H1 (cell line): Measurements from ENCODE around the gene WWP2. TPM values are rescaled to one million over a fixed set of nuclear protein-coding genes. Genes with fewer than 3 reads are reported as not detected.

Experiments used
- CTCF ChIA-PET: fragments of 300-600 bp; sonication (Branson Sonifier 250); formaldehyde crosslinking; loops from one replicate; lab custom pipeline; 2021; ENCODE audit not compliant: partially characterized antibody; lab: Charles Lee
- POLR2A ChIA-PET: fragments of 300-600 bp; sonication (Branson Sonifier 250); formaldehyde crosslinking; loops from one replicate; lab custom pipeline; 2021; ENCODE audit warnings: inconsistent platforms; ENCODE audit not compliant: partially characterized antibody; lab: Charles Lee
- DNase-seq, 2 experiments: peaks; one replicate each; pipeline versions ENCODE4 v3.0.0 to v3.0.0-alpha.2; 2010 to 2022; ENCODE audit warnings: low spot score in 2 of 2, low read depth in 1 of 2, mixed read lengths in 1 of 2
- FAIRE-seq: peaks from 2 replicates; lab custom pipeline; 2011; peaks lifted over from hg19 to GRCh38; lab: Jason Lieb, UNC
- H2AFZ ChIP-seq: 2 replicates; pipeline ENCODE4 v1.8.1; 2012; ENCODE audit warnings: low read length, inconsistent platforms
- H2AK5ac ChIP-seq: 2 replicates; pipeline ENCODE4 v1.6.1; 2013; ENCODE audit warnings: low read depth, low read length
- H2BK120ac ChIP-seq: replicated peaks from 2 replicates; pipeline ENCODE3; 2013; ENCODE audit warnings: low read depth, low read length, inconsistent platforms
- H2BK12ac ChIP-seq: 2 replicates; pipeline ENCODE4 v1.6.1; 2013; ENCODE audit warnings: low read depth, low read length
- H2BK15ac ChIP-seq: 2 replicates; pipeline ENCODE4 v1.6.1; 2013; ENCODE audit warnings: low read length
- H2BK20ac ChIP-seq: 2 replicates; pipeline ENCODE4 v1.6.1; 2013; ENCODE audit warnings: low read length
- H2BK5ac ChIP-seq: 2 replicates; pipeline ENCODE4 v1.6.1; 2013; ENCODE audit warnings: low read depth, low read length
- H3K14ac ChIP-seq: 2 replicates; pipeline ENCODE4 v1.6.1; 2013; ENCODE audit warnings: inconsistent platforms; ENCODE audit not compliant: insufficient read length
- H3K18ac ChIP-seq: 2 replicates; pipeline ENCODE4 v1.6.1; 2013; ENCODE audit warnings: low read length; ENCODE audit errors: extremely low read depth
- H3K23ac ChIP-seq: 2 replicates; pipeline ENCODE4 v1.6.1; 2013; ENCODE audit warnings: inconsistent platforms; ENCODE audit not compliant: insufficient read length
- H3K23me2 ChIP-seq: 2 replicates; pipeline ENCODE4 v1.6.1; 2013; ENCODE audit warnings: low read depth, low read length
- H3K27ac ChIP-seq: 2 replicates; pipeline ENCODE4 v1.6.1; 2011; ENCODE audit warnings: low read depth, low read length, inconsistent platforms
- H3K27me3 ChIP-seq, 4 experiments: replicated peaks in 1 of 4; 1 replicate in 1 of 4; 2 replicates in 3 of 4; pipeline versions ENCODE4 v1.6.1 to v1.8.1; 2011 to 2013; ENCODE audit warnings: low read length in 3 of 4, mild to moderate bottlenecking in 3 of 4, inconsistent platforms in 2 of 4, mixed read lengths in 2 of 4, moderate library complexity in 1 of 4; ENCODE audit not compliant: control insufficient read depth in 3 of 4, insufficient read depth in 3 of 4; ENCODE audit errors: extremely low read depth in 1 of 4
- H3K36me3 ChIP-seq, 4 experiments: 2 replicates each; pipeline versions ENCODE4 v1.6.1 to v1.8.1; 2011 to 2013; ENCODE audit warnings: mild to moderate bottlenecking in 4 of 4, low read length in 3 of 4, moderate library complexity in 2 of 4, control low read depth in 1 of 4, inconsistent platforms in 1 of 4; ENCODE audit not compliant: insufficient read depth in 4 of 4, control insufficient read depth in 2 of 4
- H3K4ac ChIP-seq: replicated peaks from 2 replicates; pipeline ENCODE3; 2013; ENCODE audit warnings: low read length, low read depth, mixed read lengths, inconsistent platforms; ENCODE audit not compliant: insufficient read length
- H3K4me1 ChIP-seq, 4 experiments: replicated peaks in 1 of 4; 1 replicate in 1 of 4; 2 replicates in 3 of 4; pipeline versions ENCODE4 v1.6.1 to v1.8.1; 2011 to 2013; ENCODE audit warnings: low read length in 3 of 4, inconsistent platforms in 2 of 4, mixed read lengths in 1 of 4; ENCODE audit not compliant: insufficient read depth in 4 of 4, control insufficient read depth in 3 of 4
- H3K4me2 ChIP-seq, 2 experiments: 2 replicates each; pipeline versions ENCODE4 v1.6.1 to v1.8.1; 2011 to 2013; ENCODE audit warnings: low read depth in 2 of 2, low read length in 2 of 2, control low read depth in 1 of 2, inconsistent platforms in 1 of 2, mild to moderate bottlenecking in 1 of 2; ENCODE audit not compliant: insufficient read depth in 1 of 2
- H3K4me3 ChIP-seq, 4 experiments: fragments of 200-600, 300-600 bp in 1 of 4; sonication (generic), shearing (Covaris generic), sonication (Bioruptor Twin) in 1 of 4; 2 replicates each; pipeline versions ENCODE4 v1.5.1 to v1.8.1; 2011 to 2016; ENCODE audit warnings: low read length in 4 of 4, low read depth in 3 of 4, control low read depth in 2 of 4, inconsistent platforms in 2 of 4, mild to moderate bottlenecking in 2 of 4, mixed read lengths in 1 of 4, moderate library complexity in 1 of 4; ENCODE audit not compliant: insufficient read depth in 2 of 4; ENCODE audit errors: extremely low read depth in 1 of 4
- H3K56ac ChIP-seq: replicated peaks from 2 replicates; pipeline ENCODE3; 2013; ENCODE audit warnings: low read depth, mild to moderate bottlenecking, mixed read lengths, low read length, inconsistent platforms; ENCODE audit not compliant: insufficient read length
- H3K79me1 ChIP-seq: 2 replicates; pipeline ENCODE4 v1.6.1; 2013; ENCODE audit warnings: low read depth, low read length, control low read depth
- H3K79me2 ChIP-seq, 2 experiments: 2 replicates each; pipeline versions ENCODE4 v1.6.1 to v1.8.1; 2012 to 2013; ENCODE audit warnings: low read length in 2 of 2, mild to moderate bottlenecking in 2 of 2, inconsistent platforms in 1 of 2; ENCODE audit not compliant: insufficient read depth in 2 of 2, control insufficient read depth in 1 of 2
- H3K9ac ChIP-seq, 4 experiments: replicated peaks in 1 of 4; 1 replicate in 1 of 4; 2 replicates in 3 of 4; pipeline versions ENCODE4 v1.6.1 to v1.8.1; 2011 to 2013; ENCODE audit warnings: low read depth in 3 of 4, low read length in 3 of 4, control low read depth in 2 of 4, mild to moderate bottlenecking in 2 of 4, moderate library complexity in 2 of 4, inconsistent platforms in 1 of 4; ENCODE audit errors: extremely low read depth in 1 of 4
- H3K9me3 ChIP-seq, 2 experiments: 2 replicates each; pipeline versions ENCODE4 v1.6.1 to v1.8.1; 2012 to 2013; ENCODE audit warnings: mild to moderate bottlenecking in 2 of 2, moderate library complexity in 2 of 2, control low read depth in 1 of 2, inconsistent platforms in 1 of 2, low read depth in 1 of 2, low read length in 1 of 2, mixed read lengths in 1 of 2; ENCODE audit not compliant: insufficient read depth in 2 of 2
- H4K20me1 ChIP-seq, 2 experiments: replicated peaks in 1 of 2; 2 replicates each; pipeline versions ENCODE3 to v1.8.1; 2011 to 2013; ENCODE audit warnings: inconsistent platforms in 2 of 2, low read length in 2 of 2, mild to moderate bottlenecking in 1 of 2; ENCODE audit not compliant: insufficient read depth in 2 of 2, control insufficient read depth in 1 of 2
- H4K5ac ChIP-seq: 2 replicates; pipeline ENCODE4 v1.6.1; 2013; ENCODE audit warnings: low read length, low read depth, mixed read lengths, inconsistent platforms; ENCODE audit not compliant: insufficient read length
- H4K8ac ChIP-seq: 2 replicates; pipeline ENCODE4 v1.8.0; 2013; ENCODE audit warnings: mild to moderate bottlenecking, moderate library complexity, low read length, inconsistent platforms; ENCODE audit not compliant: insufficient read depth; ENCODE audit errors: extremely low read depth
- H4K91ac ChIP-seq: replicated peaks from 2 replicates; pipeline ENCODE3; 2013; ENCODE audit warnings: low read length, mixed read lengths, inconsistent platforms; ENCODE audit not compliant: insufficient read length
- E2F6 ChIP-seq: IDR thresholded peaks from 2 replicates; pipeline ENCODE4 v1.6.1; 2012; ENCODE audit warnings: inconsistent platforms
- GABPA ChIP-seq: IDR thresholded peaks from 2 replicates; pipeline ENCODE4 v1.6.1; 2011; ENCODE audit warnings: mild to moderate bottlenecking, low read length, moderate library complexity, borderline replicate concordance; ENCODE audit not compliant: insufficient read depth
- MAFK ChIP-seq: IDR thresholded peaks from 2 replicates; pipeline ENCODE4 v1.6.1; 2012; ENCODE audit warnings: low read depth, mild to moderate bottlenecking, improper control_type of control experiment, low read length
- NANOG ChIP-seq: IDR thresholded peaks from 2 replicates; pipeline ENCODE4 v1.6.1; 2011; ENCODE audit warnings: low read length, low read depth, mild to moderate bottlenecking, inconsistent platforms; ENCODE audit not compliant: insufficient read depth, poor library complexity, severe bottlenecking
- RBBP5 ChIP-seq: IDR thresholded peaks from 2 replicates; pipeline ENCODE4 v1.7.1; 2012; ENCODE audit warnings: low read depth, mild to moderate bottlenecking, inconsistent platforms, low read length, moderate library complexity, borderline replicate concordance
- RFX5 ChIP-seq: IDR thresholded peaks from 2 replicates; pipeline ENCODE4 v1.6.1; 2011; ENCODE audit warnings: low read depth, low read length, improper control_type of control experiment, borderline replicate concordance
- SIN3A ChIP-seq, 2 experiments: IDR thresholded peaks in 1 of 2; conservative IDR thresholded peaks in 1 of 2; 2 replicates each; pipeline ENCODE4 v1.6.1; 2011 to 2012; ENCODE audit warnings: low read length in 2 of 2, improper control_type of control experiment in 1 of 2, low read depth in 1 of 2, mild to moderate bottlenecking in 1 of 2
- SIRT6 ChIP-seq: IDR thresholded peaks from one replicate; pipeline ENCODE4 v1.7.1; 2012; ENCODE audit warnings: low read length, inconsistent platforms
- ZNF274 ChIP-seq: IDR thresholded peaks from 2 replicates; pipeline ENCODE4 v1.7.0; 2012; ENCODE audit warnings: low read length, borderline replicate concordance; ENCODE audit errors: extremely low read depth
- WGBS, 2 experiments: shearing (Covaris generic) in 1 of 2; methylation state at CpG; one replicate each; pipeline versions ENCODE4 v1.1.6 to v1.1.7; 2013 to 2015; ENCODE audit warnings: low lambda C conversion rate in 2 of 2, mixed read lengths in 2 of 2, inconsistent platforms in 1 of 2, low coverage in 1 of 2, missing lambda C conversion rate in 1 of 2; ENCODE audit not compliant: insufficient replicate concordance in 2 of 2, insufficient coverage in 1 of 2, insufficient read length in 1 of 2; ENCODE audit errors: extremely low coverage in 1 of 2, missing lambda C conversion rate in 1 of 2; 5-methylcytosine and 5-hydroxymethylcytosine counted together
- polyA plus RNA-seq, 7 experiments: library from polyadenylated mRNA; depleted of rRNA in 3 of 7; stranded (reverse) in 5 of 7; unstranded in 2 of 7; fragments of >200 nt in 5 of 7; fragments of 200-250 nt in 2 of 7; gene quantifications; 1 replicate in 5 of 7; 2 replicates in 1 of 7; 4 replicates in 1 of 7; pipeline versions ENCODE4 v1.2.1 to v1.2.3, GENCODE V29; 2011 to 2013; ENCODE audit warnings: missing spikeins in 2 of 7, mixed read lengths in 2 of 7
- total RNA-seq: library from RNA; stranded (reverse); fragmentation: NEBNext Ultra II Directional; extraction: Animal tissue kit (Norgen Biotek cat#: 25700); gene quantifications from 2 replicates; pipeline ENCODE4 v1.2.1, GENCODE V29; 2021

Gene WWP2
- total and polyA plus RNA-seq, 2 of the 8 experiments (the other 6 are each of a cell fraction or from before 2014, with no cell fraction given), result 14.1 to 42.2 TPM

DNA sequence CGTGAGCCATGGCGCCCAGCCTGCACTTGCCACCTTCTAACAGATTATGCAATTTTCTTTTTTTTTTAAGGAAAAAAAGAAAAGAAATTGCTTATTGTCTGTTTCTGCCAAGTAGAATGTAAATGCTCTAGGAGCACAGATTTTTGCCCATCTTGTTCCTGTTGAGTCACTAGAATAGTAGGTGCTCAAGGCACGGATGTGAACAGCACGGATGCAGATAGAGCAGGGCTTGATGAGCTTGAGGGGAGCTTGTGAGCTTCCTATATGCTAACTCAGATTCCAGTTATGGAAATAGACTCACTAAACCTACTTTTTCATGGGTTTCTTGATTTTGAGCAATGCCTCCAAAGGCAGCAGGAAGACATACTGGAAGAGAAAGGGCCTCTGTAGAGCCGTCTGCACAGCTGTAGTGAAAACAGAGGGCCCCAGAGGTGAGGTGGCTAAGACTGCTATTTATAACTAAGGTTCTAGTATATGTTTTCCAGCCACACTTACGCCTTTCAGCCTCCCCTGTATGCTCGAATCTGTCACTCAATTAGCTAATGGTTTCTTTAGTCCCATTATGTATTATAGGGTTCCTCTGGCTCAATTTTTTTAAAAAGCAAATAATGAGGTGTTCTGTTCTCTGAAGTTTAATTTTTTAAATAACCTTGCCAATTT is 72.8 kb downstream of the WWP2 start:
- Histone ChIP-seq H3K79me2 (no peaks in the 10 kb centered on the region), H2BK12ac (no peak overlapping the region), H3K27ac (no peak overlapping the region), H4K91ac (no peak overlapping the region), H3K14ac (no peak overlapping the region), H3K23me2 (no peaks in the 10 kb centered on the region), H3K4me1 (peaks cover 1 to 9% (median 6%) of the 10 kb centered on the region in 4 experiments; a peak in 4 of 7 replicates), H2AFZ (no peak overlapping the region), H3K27me3 (no peaks in the 10 kb centered on the region), H2BK20ac (no peak overlapping the region), H2BK5ac (no peak overlapping the region), H4K20me1 (peaks cover 0 to 2% of the 10 kb centered on the region in 2 experiments), H3K79me1 (no peaks in the 10 kb centered on the region), H3K4me2 (no peak overlapping the region), H3K23ac (no peak overlapping the region)
- CTCF ChIA-PET, result interaction anchor here (1.2 kb wide), 1 partner anchor 94 kb away, joined by 3 read pairs; no protein-coding TSS in a partner anchor
- no peak for FAIRE-seq
- no peak for DNase-seq
- POLR2A ChIA-PET, result interaction anchor here (0.5 to 1.4 kb wide), 2 partner anchors 9 to 86 kb away, joined by 3 to 6 read pairs; no protein-coding TSS in a partner anchor
- TF ChIP-seq RBBP5, result no peak
- TF ChIP-seq ZNF274, result no peak
- TF ChIP-seq NANOG, result no peak
- TF ChIP-seq SIRT6, result no peak
- no peak for TF ChIP-seq MAFK
- no peak for TF ChIP-seq GABPA
- TF ChIP-seq E2F6, result no peak
- no peak for TF ChIP-seq RFX5
- TF ChIP-seq SIN3A (conservative IDR thresholded peaks at IDR 0.05 in 1 of 2, IDR thresholded peaks at IDR 0.05 in 1 of 2; ENCODE audit: low read depth in 1 of 2, low read length in 2 of 2), result no peak
- TF ChIP-seq, all 59 proteins: peak for 0
- Histone ChIP-seq H3K36me3 (no peaks in the 10 kb centered on the region), H4K8ac (no peak overlapping the region), H2BK120ac (no peak overlapping the region), H3K4ac (no peak overlapping the region), H3K4me3 (no peak overlapping the region), H2BK15ac (no peak overlapping the region), H3K9me3 (no peaks in the 10 kb centered on the region), H3K18ac (no peak overlapping the region), H3K56ac (no peak overlapping the region), H4K5ac (no peak overlapping the region), H2AK5ac (no peak overlapping the region), H3K9ac (no peak overlapping the region)
- WGBS, 2 experiments, result 86% methylated on average over 7 of the region's 7 CpGs; no CpG with 5 or more reads in 1 of the 2 experiments
